AG09319 (cell line): Measurements from ENCODE around the gene MED16.
A peak's percentile ranks its signal among the peaks of the same experiment; 100 is the strongest.

ENCODE experiments used
- DNase-seq: peaks from one replicate; pipeline ENCODE4 v3.0.0-alpha.2; 2010; ENCODE audit warnings: low read depth; ENCODE audit errors: extremely low read depth
- CTCF ChIP-seq: IDR thresholded peaks from 2 replicates; pipeline ENCODE4 v1.5.1; 2011; ENCODE audit warnings: low read depth, mild to moderate bottlenecking, inconsistent platforms, low read length, moderate library complexity

Gene MED16

GRCh38 chr19:892894-893689, at the start of gene MED16, which contains the start of gene RNU6-9:
Gene MED16 (minus strand): TSS chr19:893187. CDS start chr19:891131, 2,056 bp downstream.
Gene RNU6-9 (plus strand): TSS chr19:893484.
- no peak for TF ChIP-seq CTCF
- peak; percentile 88 for DNase-seq

- no peak for TF ChIP-seq CTCF
- DNase-seq, result no peak
Measured at GRCh38 chr19:942133-942645, 49.2 kb upstream of the MED16 start.

- DNase-seq, result no peak
- TF ChIP-seq CTCF, result no peak
Measured at GRCh38 chr19:941292-942132, 48.5 kb upstream of the MED16 start.

GRCh38 chr19:940591-941291, 47.8 kb upstream of the MED16 start:
- no peak for TF ChIP-seq CTCF
- no peak for DNase-seq

- DNase-seq, result no peak
- TF ChIP-seq CTCF, result no peak
Measured at GRCh38 chr19:939922-940321, 46.9 kb upstream of the MED16 start.

- TF ChIP-seq CTCF, result no peak
- DNase-seq, result no peak
Measured at GRCh38 chr19:939439-939838, 46.5 kb upstream of the MED16 start.
